Nephron (organoid): Measurements from ENCODE around the gene PCBP3.
"Not testable (repeated sequence)": the region's sequence is repeated elsewhere in the genome, so short reads cannot be mapped to it uniquely, and the experiment has no call there.

Experiments
- H3K27ac Mint-ChIP-seq, 3 experiments: 2 replicates each; pipeline ENCODE4 v1.8.0; 2020; ENCODE audit warnings: mixed read lengths in 3 of 3, mild to moderate bottlenecking in 2 of 3, moderate library complexity in 1 of 3
- H3K27me3 Mint-ChIP-seq: 2 replicates; pipeline ENCODE4 v1.8.0; 2021; ENCODE audit warnings: low read depth, mild to moderate bottlenecking, moderate library complexity, mixed read lengths
- H3K36me3 Mint-ChIP-seq: 2 replicates; pipeline ENCODE4 v1.8.0; 2020; ENCODE audit warnings: low read depth, mixed read lengths
- H3K4me1 Mint-ChIP-seq: 2 replicates; pipeline ENCODE4 v1.8.0; 2020; ENCODE audit warnings: mixed read lengths
- H3K4me3 Mint-ChIP-seq, 3 experiments: 2 replicates each; pipeline ENCODE4 v1.8.0; 2020; ENCODE audit warnings: mild to moderate bottlenecking in 3 of 3, mixed read lengths in 3 of 3, moderate library complexity in 2 of 3
- H3K9me3 Mint-ChIP-seq: 2 replicates; pipeline ENCODE4 v1.8.0; 2020; ENCODE audit warnings: mixed read lengths
- CTCF ChIP-seq, 3 experiments: fragments of 200-600 bp; sonication (generic); IDR thresholded peaks; one replicate each; pipeline ENCODE4 v1.5.0; 2021; ENCODE audit warnings: antibody characterized with exemption in 3 of 3; ENCODE audit not compliant: unreplicated experiment in 3 of 3

The PCBP3 gene

GRCh38 chr21:45880097-45881068, 236.9 kb downstream of the PCBP3 start:
- no peak overlapping the region for H3K4me3 Mint-ChIP-seq
- no peaks in the 10 kb centered on the region for H3K36me3 Mint-ChIP-seq
- no peaks in the 10 kb centered on the region for H3K9me3 Mint-ChIP-seq
- TF ChIP-seq CTCF (IDR thresholded peaks at IDR 0.05; ENCODE audit: unreplicated experiment in 3 of 3), result peak; percentile 51 to 70 (median 62)
- H3K4me1 Mint-ChIP-seq, result peaks cover 56% of the 10 kb centered on the region
- H3K27me3 Mint-ChIP-seq, result peaks cover 39% of the 10 kb centered on the region
- no peak overlapping the region for H3K27ac Mint-ChIP-seq

- Mint-ChIP-seq H3K9me3 (no peaks in the 10 kb centered on the region), H3K27me3 (peaks cover 26% of the 10 kb centered on the region), H3K4me1 (peaks cover 51% of the 10 kb centered on the region), H3K36me3 (no peaks in the 10 kb centered on the region), H3K27ac (peak overlapping the region in 1 of 3 experiments; percentile 6), H3K4me3 (no peak overlapping the region)
- TF ChIP-seq CTCF (IDR thresholded peaks at IDR 0.05; ENCODE audit: unreplicated experiment in 3 of 3), result no peak
Measured at GRCh38 chr21:45882645-45883044, 239.1 kb downstream of the PCBP3 start.

- Mint-ChIP-seq H3K9me3 (no peaks in the 10 kb centered on the region), H3K36me3 (no peaks in the 10 kb centered on the region), H3K27ac (peak overlapping the region in 1 of 3 experiments; percentile 6), H3K4me3 (no peak overlapping the region), H3K27me3 (peaks cover 26% of the 10 kb centered on the region), H3K4me1 (peaks cover 54% of the 10 kb centered on the region)
- no peak for TF ChIP-seq CTCF (IDR thresholded peaks at IDR 0.05; ENCODE audit: unreplicated experiment in 3 of 3)
Measured at GRCh38 chr21:45883090-45883489, 239.6 kb downstream of the PCBP3 start.

- H3K27ac Mint-ChIP-seq, result no peak overlapping the region
- no peaks in the 10 kb centered on the region for H3K9me3 Mint-ChIP-seq
- H3K4me3 Mint-ChIP-seq, result no peak overlapping the region
- H3K27me3 Mint-ChIP-seq, result peaks cover 18% of the 10 kb centered on the region
- peaks cover 65% of the 10 kb centered on the region for H3K4me1 Mint-ChIP-seq
- no peak for TF ChIP-seq CTCF (IDR thresholded peaks at IDR 0.05; ENCODE audit: unreplicated experiment in 3 of 3)
- H3K36me3 Mint-ChIP-seq, result no peaks in the 10 kb centered on the region
Measured at GRCh38 chr21:45885597-45885929, 242.0 kb downstream of the PCBP3 start.

GRCh38 chr21:45885930-45886601, 242.5 kb downstream of the PCBP3 start:
- not testable (repeated sequence) for H3K9me3 Mint-ChIP-seq, H3K4me3 Mint-ChIP-seq, H3K27ac Mint-ChIP-seq, H3K36me3 Mint-ChIP-seq
- H3K27me3 Mint-ChIP-seq, result peaks cover 19% of the 10 kb centered on the region
- peaks cover 65% of the 10 kb centered on the region for H3K4me1 Mint-ChIP-seq

- Mint-ChIP-seq H3K9me3 (no peaks in the 10 kb centered on the region), H3K4me3 (no peak overlapping the region), H3K4me1 (peaks cover 66% of the 10 kb centered on the region), H3K27ac (peak overlapping the region in 1 of 3 experiments; percentile 17), H3K27me3 (peaks cover 23% of the 10 kb centered on the region), H3K36me3 (no peaks in the 10 kb centered on the region)
- TF ChIP-seq CTCF (IDR thresholded peaks at IDR 0.05; ENCODE audit: unreplicated experiment in 3 of 3), result no peak
Measured at GRCh38 chr21:45886610-45887026, 243.1 kb downstream of the PCBP3 start.
